ENCODE data around the gene EEFSEC.

EEFSEC gene

DNA sequence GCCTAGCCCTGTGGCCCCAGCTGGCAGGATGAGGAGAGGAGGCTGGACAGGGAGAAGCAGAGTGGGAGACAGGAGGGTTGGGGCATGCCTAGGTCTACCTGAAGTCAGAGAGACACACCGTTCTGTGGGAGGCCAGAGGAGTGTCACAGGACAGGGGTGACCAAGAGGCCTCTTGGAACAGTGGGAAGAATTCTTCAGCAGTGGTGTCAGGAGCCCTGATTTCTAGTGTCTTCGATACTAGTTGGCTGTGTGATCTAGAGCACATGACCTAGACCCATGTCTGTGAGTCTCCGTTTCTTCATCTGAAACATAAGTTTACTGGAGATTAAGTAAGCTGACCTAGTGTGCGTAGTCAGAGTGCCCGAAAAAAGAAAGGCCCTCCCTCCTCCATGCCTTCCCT is 92.2 kb downstream of the EEFSEC start:
- DNase-seq = no peak

DNA sequence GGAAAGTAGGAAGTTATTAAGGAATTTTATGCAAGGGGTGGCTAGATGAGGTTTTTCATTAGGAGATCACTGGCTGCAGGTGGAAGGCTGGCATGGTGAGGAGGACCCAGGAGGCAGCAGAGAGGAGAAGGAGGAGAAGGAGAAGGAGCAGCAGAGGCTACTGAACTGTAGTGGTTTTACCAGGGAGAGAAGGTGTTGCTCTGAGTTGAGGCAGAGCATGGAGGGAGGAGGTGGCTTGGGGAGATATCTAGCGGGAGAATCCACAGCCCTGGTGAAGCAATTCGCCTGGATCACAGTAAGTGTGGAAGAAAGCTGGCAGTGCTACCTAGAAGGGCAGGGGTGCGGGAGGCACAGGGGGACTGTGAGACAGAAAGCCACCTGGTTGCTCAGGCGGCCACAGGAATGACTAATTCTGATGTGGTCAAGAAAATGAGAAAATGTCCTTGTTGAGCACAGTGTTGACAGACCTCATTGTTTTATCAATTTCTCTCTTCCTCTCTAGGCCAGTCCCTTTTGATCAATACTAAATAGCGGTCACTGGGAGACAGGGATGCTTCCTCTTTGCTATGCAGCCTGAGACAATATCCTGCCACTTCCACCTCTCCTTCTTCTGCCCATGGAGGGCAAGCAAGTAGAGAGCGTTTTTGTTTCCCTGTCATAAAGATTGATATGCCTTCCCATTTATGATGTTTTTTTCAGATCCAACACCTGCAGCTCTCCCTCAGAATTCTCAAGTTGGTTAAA is 94.6 kb downstream of the EEFSEC start:
- no peak for DNase-seq

DNA sequence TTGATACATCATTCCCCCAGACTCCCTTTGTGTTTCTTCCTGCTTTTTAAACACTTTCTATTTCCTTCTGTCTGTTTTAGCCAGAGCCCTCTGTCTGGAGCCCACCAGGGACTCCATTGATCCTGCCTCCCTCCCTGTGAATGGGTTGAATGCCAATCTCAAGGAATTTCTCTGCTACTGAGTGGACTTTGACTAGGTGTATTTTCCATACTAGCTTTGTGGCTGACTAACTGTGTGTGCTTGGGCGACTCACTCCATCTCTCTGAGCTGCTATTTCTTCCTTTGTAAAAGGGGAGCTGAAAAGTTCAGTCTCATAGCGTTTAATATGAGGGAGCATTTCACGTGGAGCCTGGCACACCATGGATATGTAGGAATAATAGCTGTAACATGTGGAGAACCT is 98.8 kb downstream of the EEFSEC start:
- DNase-seq = no peak

- no peak for DNase-seq
Observed at GRCh38 chr3:128253150-128253549, 99.9 kb downstream of the EEFSEC start.

- DNase-seq = no peak
Observed at GRCh38 chr3:128254066-128254590, 100.8 kb downstream of the EEFSEC start.

- DNase-seq = no peak
Observed at GRCh38 chr3:128254967-128255366, 101.7 kb downstream of the EEFSEC start.

GRCh38 chr3:128256131-128256530 is 102.8 kb downstream of the EEFSEC start:
- no peak for DNase-seq

- no peak for DNase-seq
Observed at GRCh38 chr3:128257632-128258031, 104.4 kb downstream of the EEFSEC start.

DNA sequence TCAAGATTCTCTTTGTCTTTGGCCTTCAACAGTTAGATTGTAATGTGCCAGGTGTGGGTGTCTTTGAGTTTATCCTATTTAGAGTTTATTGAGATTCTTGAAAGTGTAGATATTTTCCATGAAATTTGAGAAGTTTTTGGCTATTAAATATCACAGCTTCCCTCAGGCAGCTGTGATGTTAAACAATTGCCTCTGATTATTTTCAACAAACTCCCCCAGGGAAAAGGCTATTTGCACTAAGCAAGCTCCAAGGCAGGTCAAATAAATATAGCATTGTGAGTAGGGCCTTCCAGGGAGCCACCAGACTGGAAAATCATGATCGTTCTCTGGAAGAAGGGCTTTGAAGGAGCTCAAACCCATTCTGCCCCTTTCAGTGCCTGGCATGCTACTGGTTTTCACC is 107.0 kb downstream of the EEFSEC start:
- no peak for DNase-seq

- DNase-seq = no peak
Observed at GRCh38 chr3:128262457-128262856, 109.2 kb downstream of the EEFSEC start.

DNA sequence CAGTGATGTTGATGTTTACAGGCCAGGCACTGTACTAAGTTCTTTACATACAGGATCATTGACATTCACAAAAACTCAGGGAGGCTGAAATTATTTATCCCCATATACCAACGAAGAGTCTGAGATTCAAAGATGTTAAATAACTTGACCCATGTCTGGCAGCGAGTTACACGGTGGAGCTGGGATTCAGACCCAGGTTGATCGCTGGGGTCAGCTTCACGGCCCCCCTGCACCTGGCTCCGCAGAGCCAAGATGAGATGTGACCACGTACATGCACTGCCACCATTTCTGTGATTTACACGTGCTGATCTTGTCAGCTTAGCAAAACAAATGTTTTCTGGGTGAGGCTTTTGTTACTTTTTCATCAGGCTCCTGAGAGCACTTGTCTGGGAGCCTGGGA is 109.8 kb downstream of the EEFSEC start:
- no peak for DNase-seq

GRCh38 chr3:128263946-128264345 is 110.7 kb downstream of the EEFSEC start:
- DNase-seq = no peak

DNA sequence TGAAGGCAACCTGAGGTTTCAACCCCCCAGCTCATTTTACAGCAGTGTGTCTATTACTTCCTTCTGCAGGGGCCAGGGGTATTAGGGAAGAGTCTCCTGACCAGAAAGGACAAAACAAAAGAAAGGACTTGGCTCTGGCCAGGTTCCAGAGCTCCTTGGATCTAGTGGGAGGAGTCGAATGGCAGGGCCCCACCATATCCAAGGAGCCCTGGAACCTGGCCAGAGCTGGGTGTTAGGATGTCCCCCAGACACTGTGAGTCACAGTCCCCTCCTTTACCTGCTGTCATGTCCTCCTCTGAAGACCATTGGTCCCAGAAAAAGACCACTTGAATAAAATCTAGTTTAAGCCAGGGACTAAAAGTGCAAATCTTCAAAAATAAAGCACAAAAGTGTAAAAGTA is 113.2 kb downstream of the EEFSEC start:
- no peak for DNase-seq

DNA sequence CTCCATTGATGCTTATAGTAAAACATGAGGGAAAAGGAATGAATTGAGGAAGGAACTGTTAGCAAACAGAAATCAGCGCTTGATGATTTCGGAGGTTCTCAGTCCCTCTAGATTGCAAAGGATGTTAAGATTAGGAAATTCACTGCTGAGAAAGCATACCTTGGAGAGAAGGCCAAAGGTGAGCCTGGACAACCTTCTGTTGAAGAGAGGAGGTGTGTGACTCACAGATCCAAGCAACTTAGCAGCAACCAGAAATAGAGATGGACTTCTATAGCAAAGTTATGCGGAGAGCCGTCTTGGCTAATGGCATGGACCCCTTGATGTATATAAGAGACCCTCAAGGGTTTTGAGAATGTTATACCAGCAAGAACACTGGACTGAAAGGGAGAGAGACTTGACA is 114.3 kb downstream of the EEFSEC start:
- no peak for DNase-seq

DNA sequence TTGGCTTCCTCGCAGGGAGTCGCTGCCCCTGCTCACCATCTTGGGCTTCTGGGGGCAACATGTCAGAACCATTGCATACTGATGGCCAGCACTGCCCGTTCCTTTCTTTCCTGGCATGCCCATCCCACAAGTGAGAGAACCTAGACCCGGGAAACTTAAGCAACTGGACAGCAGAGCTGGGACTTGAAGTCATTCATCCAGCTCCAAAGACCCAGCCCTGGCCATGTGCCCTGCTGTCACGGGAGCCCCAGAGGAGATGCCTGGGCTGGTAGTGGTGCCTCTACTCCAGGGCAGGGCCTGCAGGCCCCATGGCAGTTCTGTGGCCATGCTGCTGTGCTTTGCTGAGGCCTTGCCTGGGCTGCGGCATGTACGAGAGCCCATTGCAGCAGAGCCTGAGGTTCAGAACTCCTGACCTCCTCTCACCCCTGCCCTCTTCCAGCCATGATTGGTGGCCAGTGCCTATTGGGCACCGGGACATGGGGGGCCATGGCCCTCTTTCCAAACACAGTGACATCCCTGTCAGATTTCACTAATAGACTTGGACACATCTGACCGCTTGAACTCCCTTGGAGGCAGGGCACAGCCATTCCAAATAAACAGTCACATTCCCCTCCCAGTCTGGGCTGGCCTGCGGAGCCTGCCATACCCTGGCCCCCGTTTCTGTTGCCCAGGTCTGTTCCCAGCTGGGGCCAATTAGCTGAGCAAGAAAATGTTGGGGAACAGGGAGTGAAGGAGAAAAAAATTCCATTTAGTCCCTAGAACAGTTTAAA is 115.9 kb downstream of the EEFSEC start:
- no peak for DNase-seq

GRCh38 chr3:128269796-128270195 is 116.5 kb downstream of the EEFSEC start:
- DNase-seq = no peak

DNA sequence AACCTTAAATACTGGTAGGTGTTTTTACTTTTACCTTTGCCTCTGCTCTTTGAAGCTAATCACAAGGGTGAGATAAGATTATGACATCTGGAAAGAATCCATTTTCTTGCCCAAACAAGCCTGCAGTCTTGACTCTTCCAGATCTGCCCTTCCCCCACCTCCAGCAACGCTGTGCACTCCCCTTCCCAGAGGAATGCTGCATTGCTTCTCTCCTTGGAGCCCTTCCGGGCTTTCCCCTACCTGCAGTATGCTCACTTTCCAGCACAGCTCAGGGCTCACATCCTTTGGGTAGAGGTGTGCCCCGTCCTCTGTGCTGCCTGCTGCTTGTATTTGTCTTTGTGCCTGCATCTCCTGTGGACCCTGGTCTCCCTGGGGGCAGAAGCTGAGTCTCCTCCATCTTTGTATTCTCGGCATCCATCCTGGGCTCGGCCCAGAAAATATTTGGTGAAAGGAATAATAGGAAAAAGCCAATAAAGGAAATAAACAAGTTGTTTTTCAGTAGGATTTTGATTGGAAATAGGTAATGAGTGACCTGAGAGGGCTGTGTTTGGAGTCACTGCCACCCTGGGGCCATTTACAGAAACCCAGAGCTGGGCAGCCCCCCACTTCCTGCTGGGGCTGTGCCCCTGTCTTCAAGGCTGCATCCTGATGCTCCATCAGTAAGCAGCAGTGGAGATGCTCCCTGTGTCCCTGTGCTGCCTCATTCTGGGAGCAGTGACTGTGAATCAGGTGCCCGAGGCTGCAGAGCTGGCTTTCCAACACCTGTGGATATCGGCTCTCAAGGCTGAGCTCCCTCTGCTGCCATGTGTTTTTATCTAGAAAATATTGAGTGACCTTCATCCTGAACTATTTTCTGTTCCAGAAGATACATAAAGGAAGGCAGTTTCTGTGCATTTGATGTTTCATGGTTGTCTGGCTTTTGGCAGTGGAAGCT is 117.5 kb downstream of the EEFSEC start:
- DNase-seq = no peak

DNA sequence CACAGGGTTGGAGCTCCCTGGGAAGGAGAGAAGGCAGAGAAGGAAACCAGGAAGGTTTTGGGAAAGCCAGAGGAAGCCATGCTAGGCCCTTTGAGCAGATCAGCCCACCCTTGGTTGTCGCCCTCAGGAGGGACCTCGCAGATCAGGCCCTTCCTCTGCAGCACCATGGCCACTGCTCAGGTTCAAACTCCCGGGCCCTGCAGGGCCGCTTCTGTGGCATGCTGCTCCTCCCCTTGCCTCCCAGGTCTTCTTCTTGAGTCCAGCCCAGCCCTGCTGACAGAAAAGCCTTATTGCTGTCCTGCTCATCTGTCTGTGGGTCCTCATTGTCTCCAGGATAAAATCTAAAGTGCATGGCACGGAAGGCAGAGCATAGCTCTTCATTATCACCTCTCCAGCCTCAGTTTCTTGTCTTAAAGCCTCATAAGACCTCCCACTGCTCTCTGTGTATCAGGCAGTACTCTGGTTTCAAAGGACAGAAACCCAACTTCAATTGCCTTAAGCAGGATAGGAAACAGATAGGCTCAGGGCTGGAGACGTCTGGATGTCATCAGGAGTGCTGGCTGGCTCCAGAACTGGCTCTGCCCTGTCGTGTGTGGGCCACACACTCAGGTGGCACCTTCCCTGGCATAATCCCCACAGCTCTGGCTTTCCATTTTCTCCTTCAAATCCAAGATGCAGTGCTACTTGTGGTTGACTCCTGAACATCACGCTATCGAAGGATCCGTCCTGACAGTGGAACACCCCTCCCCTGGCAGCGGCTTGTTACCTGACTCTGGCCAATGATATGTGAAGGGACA is 118.5 kb downstream of the EEFSEC start:
- no peak for DNase-seq

- DNase-seq = no peak
Observed at GRCh38 chr3:128273109-128273840, 120.0 kb downstream of the EEFSEC start.

DNA sequence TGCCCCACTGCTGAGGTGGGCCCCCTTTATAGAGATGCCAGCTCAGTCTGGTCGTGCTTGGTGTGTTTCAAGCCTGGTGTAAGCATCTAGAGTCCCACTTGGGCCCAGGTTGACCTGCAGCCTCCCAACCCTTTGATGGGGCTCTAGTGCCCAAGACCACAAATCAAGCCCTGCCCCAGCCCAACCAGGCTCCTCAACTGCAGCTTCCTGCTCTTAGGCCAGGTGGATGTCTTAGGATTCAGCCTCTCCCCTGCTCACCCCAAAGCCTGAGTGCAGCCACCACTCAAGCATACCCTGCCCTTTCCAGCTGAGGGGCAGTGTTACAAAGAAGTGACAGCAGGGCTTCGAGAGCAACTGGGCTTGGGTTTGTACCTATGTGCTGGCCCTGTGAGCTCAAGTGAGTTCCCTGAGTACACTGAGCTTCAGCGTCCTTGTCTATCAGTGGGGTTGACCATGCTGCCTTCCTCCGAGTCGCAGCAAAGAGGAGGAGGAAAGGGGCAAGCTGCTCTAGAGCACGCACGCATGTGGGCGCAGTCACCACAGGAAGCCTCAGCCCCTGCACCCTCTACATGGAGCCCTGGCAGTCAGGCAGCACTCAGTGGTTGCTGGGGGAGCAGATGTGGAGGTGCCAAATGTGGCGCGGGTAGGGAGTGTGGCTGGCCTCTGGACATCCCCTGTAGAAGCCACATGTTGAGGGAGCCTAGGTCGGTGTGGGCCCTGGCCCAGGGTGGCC is 120.7 kb downstream of the EEFSEC start:
- DNase-seq = no peak

- DNase-seq = no peak
Observed at GRCh38 chr3:128274837-128275236, 121.6 kb downstream of the EEFSEC start.
